ENCODE results near the gene TRIO.

DNA sequence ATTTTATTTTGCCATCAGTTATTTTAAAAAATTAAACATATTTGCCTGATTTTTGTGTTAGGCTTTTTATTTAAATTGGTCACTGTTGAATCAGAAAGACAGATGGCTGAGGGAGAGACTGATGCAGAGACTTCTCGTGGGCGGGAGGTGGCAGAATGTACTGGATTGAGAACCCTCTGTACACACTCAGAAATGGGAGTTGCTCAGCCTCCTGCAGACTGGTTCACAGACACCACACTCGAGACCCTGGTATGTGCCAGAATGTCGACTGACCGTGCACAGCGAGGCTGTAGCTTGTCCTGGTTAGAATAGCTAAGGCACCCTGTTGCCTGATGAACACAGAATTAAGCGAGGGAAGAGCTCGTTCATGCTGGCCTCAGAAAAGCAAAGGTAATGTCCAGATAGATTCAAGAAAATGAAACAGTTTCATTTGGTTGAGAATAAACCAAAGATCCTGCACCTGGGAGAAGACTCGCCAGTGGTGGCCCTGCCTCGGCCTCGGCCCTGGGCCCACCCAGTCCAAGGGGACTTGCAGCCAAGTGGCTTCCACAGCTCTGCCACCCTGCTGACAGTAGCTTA, 367.1 kb downstream of the TRIO start:
- TF ChIP-seq, protein P1, sequence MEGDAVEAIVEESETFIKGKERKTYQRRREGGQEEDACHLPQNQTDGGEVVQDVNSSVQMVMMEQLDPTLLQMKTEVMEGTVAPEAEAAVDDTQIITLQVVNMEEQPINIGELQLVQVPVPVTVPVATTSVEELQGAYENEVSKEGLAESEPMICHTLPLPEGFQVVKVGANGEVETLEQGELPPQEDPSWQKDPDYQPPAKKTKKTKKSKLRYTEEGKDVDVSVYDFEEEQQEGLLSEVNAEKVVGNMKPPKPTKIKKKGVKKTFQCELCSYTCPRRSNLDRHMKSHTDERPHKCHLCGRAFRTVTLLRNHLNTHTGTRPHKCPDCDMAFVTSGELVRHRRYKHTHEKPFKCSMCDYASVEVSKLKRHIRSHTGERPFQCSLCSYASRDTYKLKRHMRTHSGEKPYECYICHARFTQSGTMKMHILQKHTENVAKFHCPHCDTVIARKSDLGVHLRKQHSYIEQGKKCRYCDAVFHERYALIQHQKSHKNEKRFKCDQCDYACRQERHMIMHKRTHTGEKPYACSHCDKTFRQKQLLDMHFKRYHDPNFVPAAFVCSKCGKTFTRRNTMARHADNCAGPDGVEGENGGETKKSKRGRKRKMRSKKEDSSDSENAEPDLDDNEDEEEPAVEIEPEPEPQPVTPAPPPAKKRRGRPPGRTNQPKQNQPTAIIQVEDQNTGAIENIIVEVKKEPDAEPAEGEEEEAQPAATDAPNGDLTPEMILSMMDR (IDR thresholded peaks at IDR 0.05) = no peak
- no peak for TF ChIP-seq POLR2A (IDR thresholded peaks at IDR 0.05)
